IMR-90 (cell line): ENCODE data around the gene ZCCHC12. TPM values are rescaled to one million over a fixed set of nuclear protein-coding genes. Genes with fewer than 3 reads are reported as not detected.
A peak's percentile ranks its signal among the peaks of the same experiment; 100 is the strongest.

Experiments
- ATAC-seq: fragments of 200-7000 bp; cut with Tn5 transposase; 2 replicates; pipeline ENCODE4 v1.9.1; 2020; ENCODE audit warnings: low read depth, mild to moderate bottlenecking, moderate library complexity
- BruUV-seq: library from RNA; stranded (reverse); fragments of 400-500 nt; replicated peaks from 2 replicates; lab custom pipeline; 2021; lab: Mats Ljungman, UMichigan
- CTCF ChIA-PET: fragments of 300-600 bp; formaldehyde crosslinking; extraction: SDS; loops from one replicate; lab custom pipeline; 2021; ENCODE audit warnings: antibody characterized with exemption; lab: Yijun Ruan, JAX
- POLR2A ChIA-PET: fragments of 300-600 bp; sonication (Branson Sonifier 250); formaldehyde crosslinking; loops from one replicate; lab custom pipeline; 2022; ENCODE audit warnings: antibody characterized with exemption; ENCODE audit not compliant: unreplicated experiment; lab: Charles Lee
- DNase-seq: peaks from one replicate; pipeline ENCODE4 v3.0.0; 2013
- H2AFZ ChIP-seq: replicated peaks from 2 replicates; pipeline ENCODE3; 2013; ENCODE audit warnings: low read length, mild to moderate bottlenecking; ENCODE audit not compliant: poor library complexity
- H2AK5ac ChIP-seq: 2 replicates; pipeline ENCODE4 v1.6.1; 2013; ENCODE audit warnings: low read depth, low read length, inconsistent platforms
- H2AK9ac ChIP-seq: replicated peaks from 2 replicates; pipeline ENCODE3; 2013; ENCODE audit warnings: mild to moderate bottlenecking, low read depth, low read length, moderate library complexity; ENCODE audit not compliant: poor library complexity
- H2BK120ac ChIP-seq: 2 replicates; pipeline ENCODE4 v1.6.1; 2013; ENCODE audit warnings: low read depth, low read length, inconsistent platforms
- H2BK15ac ChIP-seq: 3 replicates; pipeline ENCODE4 v1.6.1; 2013; ENCODE audit warnings: low read depth, low read length, inconsistent platforms
- H2BK20ac ChIP-seq: 2 replicates; pipeline ENCODE4 v1.6.1; 2013; ENCODE audit warnings: low read depth, mild to moderate bottlenecking, inconsistent platforms, low read length, moderate library complexity
- H2BK5ac ChIP-seq: 2 replicates; pipeline ENCODE4 v1.6.1; 2013; ENCODE audit warnings: mild to moderate bottlenecking, low read depth, low read length, inconsistent platforms; ENCODE audit not compliant: poor library complexity, severe bottlenecking
- H3K14ac ChIP-seq: replicated peaks from 2 replicates; pipeline ENCODE4 v1.6.1; 2013; ENCODE audit warnings: low read depth, low read length, inconsistent platforms
- H3K18ac ChIP-seq: 2 replicates; pipeline ENCODE4 v1.6.1; 2013; ENCODE audit warnings: low read depth, low read length, control low read depth
- H3K23ac ChIP-seq: 2 replicates; pipeline ENCODE4 v1.6.1; 2013; ENCODE audit warnings: low read depth, low read length, inconsistent platforms
- H3K27ac ChIP-seq: 2 replicates; pipeline ENCODE4 v1.5.1; 2013; ENCODE audit warnings: mild to moderate bottlenecking, control low read depth, low read length; ENCODE audit not compliant: insufficient read depth
- H3K27me3 ChIP-seq: 2 replicates; pipeline ENCODE4 v1.6.1; 2013; ENCODE audit warnings: low read length; ENCODE audit not compliant: control insufficient read depth, insufficient read depth
- H3K36me3 ChIP-seq: 2 replicates; pipeline ENCODE4 v1.6.1; 2013; ENCODE audit warnings: low read length, mixed read lengths; ENCODE audit not compliant: control insufficient read depth, insufficient read depth
- H3K4ac ChIP-seq: 2 replicates; pipeline ENCODE4 v1.6.1; 2013; ENCODE audit warnings: low read depth, low read length, inconsistent platforms
- H3K4me1 ChIP-seq: 2 replicates; pipeline ENCODE4 v1.6.1; 2013; ENCODE audit warnings: low read length, mixed read lengths; ENCODE audit not compliant: control insufficient read depth, insufficient read depth
- H3K4me2 ChIP-seq: 2 replicates; pipeline ENCODE4 v1.6.1; 2013; ENCODE audit warnings: low read depth, mild to moderate bottlenecking, control low read depth, low read length, moderate library complexity
- H3K4me3 ChIP-seq: 2 replicates; pipeline ENCODE4 v1.5.1; 2013; ENCODE audit warnings: low read depth, mild to moderate bottlenecking, control low read depth, low read length, moderate library complexity; ENCODE audit not compliant: insufficient read depth
- H3K56ac ChIP-seq: 2 replicates; pipeline ENCODE4 v1.6.1; 2013; ENCODE audit warnings: low read length, inconsistent platforms; ENCODE audit not compliant: insufficient read depth; ENCODE audit errors: extremely low read depth
- H3K79me1 ChIP-seq, 2 experiments: 2 replicates each; pipeline ENCODE4 v1.6.1; 2013; ENCODE audit warnings: low read length in 2 of 2, inconsistent platforms in 1 of 2, low read depth in 1 of 2
- H3K9ac ChIP-seq: 2 replicates; pipeline ENCODE4 v1.6.1; 2013; ENCODE audit warnings: low read depth, low read length, control low read depth
- H3K9me1 ChIP-seq: 2 replicates; pipeline ENCODE4 v1.6.1; 2013; ENCODE audit warnings: low read length, inconsistent platforms; ENCODE audit not compliant: insufficient read depth
- H3K9me3 ChIP-seq: 2 replicates; pipeline ENCODE4 v1.6.1; 2013; ENCODE audit warnings: low read length; ENCODE audit not compliant: control insufficient read depth, insufficient read depth
- H4K20me1 ChIP-seq: 2 replicates; pipeline ENCODE4 v1.6.1; 2013; ENCODE audit warnings: low read length, inconsistent platforms; ENCODE audit not compliant: insufficient read depth
- H4K5ac ChIP-seq: 2 replicates; pipeline ENCODE4 v1.6.1; 2013; ENCODE audit warnings: mild to moderate bottlenecking, low read depth, low read length, control low read depth
- H4K8ac ChIP-seq, 2 experiments: 2 replicates each; pipeline ENCODE4 v1.6.1; 2013; ENCODE audit warnings: low read depth in 2 of 2, low read length in 2 of 2, control low read depth in 1 of 2, inconsistent platforms in 1 of 2
- H4K91ac ChIP-seq: 2 replicates; pipeline ENCODE4 v1.6.1; 2013; ENCODE audit warnings: low read depth, low read length, inconsistent platforms; ENCODE audit not compliant: insufficient read depth
- BHLHE40 ChIP-seq: fragments of 150-350 bp; IDR thresholded peaks from 2 replicates; pipeline ENCODE4 v1.6.1; 2016; ENCODE audit warnings: mild to moderate bottlenecking, low read depth, low read length
- CEBPB ChIP-seq: IDR thresholded peaks from 2 replicates; pipeline ENCODE4 v1.6.1; 2012; ENCODE audit warnings: low read depth, low read length, improper control_type of control experiment
- CHD1 ChIP-seq: IDR thresholded peaks from 2 replicates; pipeline ENCODE4 v1.6.1; 2012; ENCODE audit warnings: low read depth, low read length, improper control_type of control experiment
- CTCF ChIP-seq: conservative IDR thresholded peaks from 2 replicates; pipeline ENCODE4 v1.5.1; 2012; ENCODE audit warnings: mild to moderate bottlenecking, low read depth, low read length, improper control_type of control experiment
- ELK1 ChIP-seq: fragments of 150-350 bp; IDR thresholded peaks from 2 replicates; pipeline ENCODE4 v1.6.1; 2016; ENCODE audit warnings: low read depth, mild to moderate bottlenecking, low read length, moderate library complexity, borderline replicate concordance
- FOS ChIP-seq: fragments of 150-350 bp; IDR thresholded peaks from 2 replicates; pipeline ENCODE4 v1.6.1; 2016; ENCODE audit warnings: low read depth, low read length
- MAFK ChIP-seq: IDR thresholded peaks from 2 replicates; pipeline ENCODE4 v1.6.1; 2012; ENCODE audit warnings: low read depth, low read length, improper control_type of control experiment
- MAZ ChIP-seq: IDR thresholded peaks from 2 replicates; pipeline ENCODE4 v1.6.1; 2012; ENCODE audit warnings: low read depth, mild to moderate bottlenecking, low read length, improper control_type of control experiment, moderate library complexity, borderline replicate concordance
- NFE2L2 ChIP-seq: fragments of 150-350 bp; IDR thresholded peaks from 2 replicates; pipeline ENCODE4 v1.6.1; 2016; ENCODE audit warnings: low read depth, mild to moderate bottlenecking, low read length
- POLR2A ChIP-seq: IDR thresholded peaks from 2 replicates; pipeline ENCODE4 v1.6.1; 2012; ENCODE audit warnings: mild to moderate bottlenecking, low read depth, low read length
- RAD21 ChIP-seq: IDR thresholded peaks from 2 replicates; pipeline ENCODE4 v1.6.1; 2012; ENCODE audit warnings: low read length, improper control_type of control experiment
- RCOR1 ChIP-seq: IDR thresholded peaks from 2 replicates; pipeline ENCODE4 v1.6.1; 2012; ENCODE audit warnings: mild to moderate bottlenecking, low read length, improper control_type of control experiment; ENCODE audit not compliant: insufficient replicate concordance
- RFX5 ChIP-seq: IDR thresholded peaks from 2 replicates; pipeline ENCODE4 v1.8.0; 2012; ENCODE audit warnings: low read depth, mild to moderate bottlenecking, low read length, moderate library complexity
- SMC3 ChIP-seq: fragments of 150-350 bp; IDR thresholded peaks from 2 replicates; pipeline ENCODE4 v1.6.1; 2016; ENCODE audit warnings: low read depth, mild to moderate bottlenecking, antibody characterized with exemption, low read length, moderate library complexity
- WGBS, 2 experiments: methylation state at CpG; one replicate each; pipeline versions ENCODE4 v1.1.5 to v1.1.7; 2013; ENCODE audit warnings: missing lambda C conversion rate in 2 of 2; ENCODE audit not compliant: insufficient read length in 1 of 2; ENCODE audit errors: extremely low coverage in 2 of 2; 5-methylcytosine and 5-hydroxymethylcytosine counted together
- dilution Hi-C: fragments of 300-500 bp; cut with HindIII; formaldehyde crosslinking; loops from one replicate; pipeline ENCODE4 v1.14.3; 2018; ENCODE audit warnings: low sequenced_read_pairs; ENCODE audit not compliant: unreplicated experiment
- in situ Hi-C: fragments of 300-500 bp; cut with MboI; formaldehyde crosslinking; loops from 3 replicates; pipeline ENCODE4 v1.14.3; 2019; ENCODE audit warnings: low sequenced_read_pairs, inconsistent platforms, mixed read lengths
- intact Hi-C: fragments of 100-400 bp; cut with micrococcal nuclease; formaldehyde crosslinking; loops from 2 replicates; pipeline ENCODE4 v1.10.0; 2022
- polyA plus RNA-seq, 3 experiments: library from polyadenylated mRNA; depleted of rRNA; stranded (reverse); fragments of >200 nt; gene quantifications; 2 replicates each; pipeline ENCODE4 v1.2.3, GENCODE V29; 2012; ENCODE audit warnings: low replicate concordance in 1 of 3
- total RNA-seq: library from RNA; depleted of rRNA; stranded (reverse); fragments of >200 nt; gene quantifications from 2 replicates; pipeline ENCODE4 v1.2.3, GENCODE V29; 2012

Gene ZCCHC12
- total and polyA plus RNA-seq, 2 of the 4 experiments (the other 2 are of a cell fraction): under 0.01 to 0.07 TPM

DNA sequence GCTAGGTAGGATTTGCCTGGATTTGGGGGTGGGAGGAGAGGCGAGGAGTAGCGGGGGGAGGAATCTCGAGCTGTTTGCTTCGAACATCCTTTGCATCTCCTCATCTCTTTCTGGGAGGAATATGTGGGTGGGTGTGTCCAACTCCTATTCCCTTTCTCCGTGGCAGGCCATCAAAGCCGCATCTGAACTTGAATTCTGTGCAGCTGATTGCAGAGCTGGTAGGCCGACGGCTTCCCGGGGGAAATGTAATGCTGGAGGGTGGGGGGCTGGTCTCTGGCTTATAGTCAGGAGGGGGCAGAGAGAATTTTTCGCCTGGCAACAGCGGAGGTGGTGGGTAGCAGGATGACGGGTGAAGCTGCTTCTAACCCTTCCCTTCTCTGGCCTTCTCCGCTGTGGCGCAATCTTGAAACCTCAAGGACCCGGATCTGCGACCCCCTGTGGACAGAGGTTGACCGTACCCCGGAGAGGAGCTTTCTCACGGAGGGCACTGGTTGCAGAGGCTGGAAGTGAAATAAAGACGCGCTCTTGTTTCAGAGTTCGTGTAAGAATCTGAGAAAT lies 628 bp downstream of the ZCCHC12 start:
- no peak; the same call in 1 of the 2 replicates for ATAC-seq
- CTCF ChIA-PET: interaction anchor here (0.6 to 1.5 kb wide), 3 partner anchors 15 to 341 kb away, joined by 3 to 4 read pairs (median 3); no protein-coding TSS in a partner anchor

More for the DNA sequence above, 628 bp downstream of the ZCCHC12 start:
- Histone ChIP-seq H3K36me3 (no peaks in the 10 kb centered on the region), H4K5ac (no peak overlapping the region), H2BK120ac (no peak overlapping the region), H3K9me3 (peaks cover 3% of the 10 kb centered on the region; the same call in 1 of the 2 replicates), H3K9ac (no peak overlapping the region), H4K20me1 (no peaks in the 10 kb centered on the region), H3K79me1 (no peaks in the 10 kb centered on the region), H2AK9ac (no peak overlapping the region), H4K8ac (no peak overlapping the region), H3K4me3 (no peak overlapping the region), H2AK5ac (no peak overlapping the region), H3K27me3 (peaks cover 44% of the 10 kb centered on the region), H3K4me2 (peak overlapping the region; percentile 7; the same call in 1 of the 2 replicates), H2AFZ (no peak overlapping the region), H3K9me1 (no peaks in the 10 kb centered on the region), H2BK5ac (no peak overlapping the region), H4K91ac (no peak overlapping the region), H3K18ac (no peak overlapping the region), H3K4ac (no peak overlapping the region), H3K14ac (no peak overlapping the region), H3K23ac (no peak overlapping the region), H3K27ac (no peak overlapping the region), H2BK20ac (no peak overlapping the region), H3K56ac (no peak overlapping the region), H2BK15ac (no peak overlapping the region), H3K4me1 (no peaks in the 10 kb centered on the region)
- POLR2A ChIA-PET: no interaction called here
- DNase-seq: no peak
- intact Hi-C loops: no loop called here
- BruUV-seq: no TSS peak
- TF ChIP-seq RCOR1 (no peak), MAZ (no peak), RAD21 (no peak), MAFK (no peak), CHD1 (no peak), RFX5 (no peak), POLR2A (no peak), CTCF (no peak), NFE2L2 (no peak), BHLHE40 (no peak), SMC3 (no peak), CEBPB (no peak), ELK1 (no peak), FOS (no peak)
- dilution Hi-C loops: no loop called here
- WGBS, 2 experiments: 25% methylated on average over 4 of the region's 22 CpGs; no CpG with 5 or more reads in 1 of the 2 experiments
- in situ Hi-C loops: loop anchor here (25.0 kb wide), 1 partner anchor 362 kb away; no protein-coding TSS in a partner anchor
